ENCODE results near the gene KRT82.

Gene KRT82

GRCh38 chr12:52378091-52378490 lies 28.0 kb downstream of the KRT82 start:
- Histone ChIP-seq H2AFZ (ENCODE audit: insufficient read depth, low read length, poor library complexity) (no peak overlapping the region), H2BK12ac (ENCODE audit: low read length) (no peak overlapping the region), H3K23ac (ENCODE audit: low read length) (no peak overlapping the region), H3K27me3 (ENCODE audit: insufficient read depth, low read length) (no peaks in the 10 kb centered on the region), H2BK5ac (ENCODE audit: low read depth, low read length, poor library complexity) (no peak overlapping the region), H3K14ac (ENCODE audit: low read length) (no peak overlapping the region), H3K4me3 (ENCODE audit: low read depth, low read length) (no peak overlapping the region), H3K9ac (ENCODE audit: low read length) (no peak overlapping the region), H3K4ac (ENCODE audit: low read depth, low read length) (no peak overlapping the region), H2BK120ac (ENCODE audit: insufficient read depth, low read length, poor library complexity) (no peak overlapping the region), H2AK5ac (ENCODE audit: low read length) (no peak overlapping the region), H3K27ac (ENCODE audit: low read depth, low read length) (no peak overlapping the region), H3K79me2 (ENCODE audit: control insufficient read depth, insufficient read depth, low read length, poor library complexity) (no peaks in the 10 kb centered on the region), H3K9me3 (ENCODE audit: insufficient read depth, low read depth, low read length) (no peaks in the 10 kb centered on the region), H4K8ac (ENCODE audit: low read depth, low read length) (no peak overlapping the region), H3K4me2 (ENCODE audit: low read length) (no peak overlapping the region), H4K12ac (ENCODE audit: low read depth, low read length) (no peak overlapping the region), H4K91ac (ENCODE audit: low read depth, low read length) (no peak overlapping the region), H3K4me1 (ENCODE audit: control insufficient read depth in 1 of 2, insufficient read depth in 2 of 2, low read length in 2 of 2) (no peaks in the 10 kb centered on the region), H3K79me1 (ENCODE audit: low read length) (no peaks in the 10 kb centered on the region), H3K36me3 (ENCODE audit: control insufficient read depth in 1 of 2, insufficient read depth in 2 of 2, low read length in 2 of 2) (no peaks in the 10 kb centered on the region), H3K18ac (ENCODE audit: low read length) (no peak overlapping the region)
- WGBS (ENCODE audit: extremely low coverage, insufficient coverage, insufficient read length) = no CpG with 5 or more reads among the region's 19 CpGs
- DNase-seq = no peak

DNA sequence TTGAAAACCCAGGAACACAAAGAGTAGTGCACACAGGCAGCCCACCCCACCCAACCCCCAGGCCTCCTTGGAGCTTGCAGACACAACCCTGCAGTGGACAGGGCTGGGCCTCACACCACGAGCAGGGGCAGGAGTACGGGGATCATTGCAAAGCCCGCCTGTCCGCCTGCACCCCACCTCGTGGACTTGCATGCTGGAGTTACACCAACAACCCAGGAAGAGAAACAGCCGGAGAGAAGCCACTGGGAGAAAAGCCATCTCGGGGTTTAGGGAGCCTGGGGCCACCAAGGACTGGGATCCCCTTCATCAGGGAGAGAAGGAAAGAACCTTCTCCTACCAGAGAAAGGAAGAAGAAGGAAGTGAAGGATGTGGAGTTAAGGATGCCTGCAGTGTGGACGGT lies 28.9 kb downstream of the KRT82 start:
- no CpG with 5 or more reads among the region's 8 CpGs for WGBS (ENCODE audit: extremely low coverage, insufficient coverage, insufficient read length)

GRCh38 chr12:52372216-52373154 lies 33.6 kb downstream of the KRT82 start:
- H3K27me3 ChIP-seq (ENCODE audit: insufficient read depth, low read length) = no peaks in the 10 kb centered on the region
- no peak overlapping the region for H4K12ac ChIP-seq (ENCODE audit: low read depth, low read length)
- H3K9ac ChIP-seq (ENCODE audit: low read length) = no peak overlapping the region
- H3K14ac ChIP-seq (ENCODE audit: low read length) = no peak overlapping the region
- H3K36me3 ChIP-seq (ENCODE audit: control insufficient read depth in 1 of 2, insufficient read depth in 2 of 2, low read length in 2 of 2) = no peaks in the 10 kb centered on the region
- H3K4me1 ChIP-seq (ENCODE audit: control insufficient read depth in 1 of 2, insufficient read depth in 2 of 2, low read length in 2 of 2) = no peaks in the 10 kb centered on the region
- H2AK5ac ChIP-seq (ENCODE audit: low read length) = no peak overlapping the region
- no CpG with 5 or more reads among the region's 10 CpGs for WGBS (ENCODE audit: extremely low coverage, insufficient coverage, insufficient read length)
- H3K9me3 ChIP-seq (ENCODE audit: insufficient read depth, low read depth, low read length) = peaks cover 2% of the 10 kb centered on the region
- H2BK12ac ChIP-seq (ENCODE audit: low read length) = no peak overlapping the region
- no peak overlapping the region for H4K91ac ChIP-seq (ENCODE audit: low read depth, low read length)
- no peak overlapping the region for H3K4me2 ChIP-seq (ENCODE audit: low read length)
- no peaks in the 10 kb centered on the region for H3K79me1 ChIP-seq (ENCODE audit: low read length)
- H2BK5ac ChIP-seq (ENCODE audit: low read depth, low read length, poor library complexity) = no peak overlapping the region
- H3K4me3 ChIP-seq (ENCODE audit: low read depth, low read length) = peak overlapping the region; percentile 21
- H3K4ac ChIP-seq (ENCODE audit: low read depth, low read length) = no peak overlapping the region
- H3K23ac ChIP-seq (ENCODE audit: low read length) = no peak overlapping the region
- H2AFZ ChIP-seq (ENCODE audit: insufficient read depth, low read length, poor library complexity) = no peak overlapping the region
- no peak overlapping the region for H2BK120ac ChIP-seq (ENCODE audit: insufficient read depth, low read length, poor library complexity)
- no peaks in the 10 kb centered on the region for H3K79me2 ChIP-seq (ENCODE audit: control insufficient read depth, insufficient read depth, low read length, poor library complexity)
- DNase-seq = peak; percentile 70 to 95
- no peak overlapping the region for H3K27ac ChIP-seq (ENCODE audit: low read depth, low read length)
- H3K18ac ChIP-seq (ENCODE audit: low read length) = no peak overlapping the region
- no peak overlapping the region for H4K8ac ChIP-seq (ENCODE audit: low read depth, low read length)

More for the DNA sequence above, 28.9 kb downstream of the KRT82 start:
- Histone ChIP-seq H3K14ac (ENCODE audit: low read length) (no peak overlapping the region), H3K4me3 (ENCODE audit: low read depth, low read length) (no peak overlapping the region), H3K27me3 (ENCODE audit: insufficient read depth, low read length) (no peaks in the 10 kb centered on the region), H3K9ac (ENCODE audit: low read length) (no peak overlapping the region), H2AK5ac (ENCODE audit: low read length) (no peak overlapping the region), H4K8ac (ENCODE audit: low read depth, low read length) (no peak overlapping the region), H3K27ac (ENCODE audit: low read depth, low read length) (no peak overlapping the region), H3K18ac (ENCODE audit: low read length) (no peak overlapping the region), H2BK5ac (ENCODE audit: low read depth, low read length, poor library complexity) (no peak overlapping the region), H3K36me3 (ENCODE audit: control insufficient read depth in 1 of 2, insufficient read depth in 2 of 2, low read length in 2 of 2) (no peaks in the 10 kb centered on the region), H3K23ac (ENCODE audit: low read length) (no peak overlapping the region), H3K4me1 (ENCODE audit: control insufficient read depth in 1 of 2, insufficient read depth in 2 of 2, low read length in 2 of 2) (no peaks in the 10 kb centered on the region), H2BK120ac (ENCODE audit: insufficient read depth, low read length, poor library complexity) (no peak overlapping the region), H3K9me3 (ENCODE audit: insufficient read depth, low read depth, low read length) (no peaks in the 10 kb centered on the region), H4K91ac (ENCODE audit: low read depth, low read length) (no peak overlapping the region), H2AFZ (ENCODE audit: insufficient read depth, low read length, poor library complexity) (no peak overlapping the region), H4K12ac (ENCODE audit: low read depth, low read length) (no peak overlapping the region), H2BK12ac (ENCODE audit: low read length) (no peak overlapping the region), H3K4ac (ENCODE audit: low read depth, low read length) (no peak overlapping the region), H3K79me1 (ENCODE audit: low read length) (no peaks in the 10 kb centered on the region), H3K4me2 (ENCODE audit: low read length) (no peak overlapping the region), H3K79me2 (ENCODE audit: control insufficient read depth, insufficient read depth, low read length, poor library complexity) (no peaks in the 10 kb centered on the region)
- DNase-seq = no peak

DNA sequence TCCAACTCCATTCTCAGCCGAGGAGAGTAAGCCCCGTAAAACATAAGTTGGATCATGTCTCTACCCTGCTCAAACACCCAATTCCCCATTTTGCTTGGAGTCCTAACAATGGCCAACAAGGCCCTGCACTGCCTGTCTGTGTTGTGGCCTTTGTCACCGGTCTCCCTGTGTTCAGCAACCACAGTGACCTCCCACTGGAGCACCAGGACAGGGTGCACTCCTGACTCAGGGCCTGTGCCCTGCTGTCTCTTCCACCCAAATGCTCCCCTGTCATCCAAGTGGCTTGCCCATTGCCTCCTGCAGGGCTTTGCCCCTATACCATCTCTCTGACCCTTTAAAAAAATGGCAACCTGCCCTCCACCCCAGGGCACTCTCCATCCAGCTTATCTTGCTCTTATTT lies 34.4 kb downstream of the KRT82 start:
- Histone ChIP-seq H4K8ac (ENCODE audit: low read depth, low read length) (no peak overlapping the region), H3K14ac (ENCODE audit: low read length) (no peak overlapping the region), H3K27ac (ENCODE audit: low read depth, low read length) (no peak overlapping the region), H3K9ac (ENCODE audit: low read length) (no peak overlapping the region), H3K4me3 (ENCODE audit: low read depth, low read length) (no peak overlapping the region), H3K79me1 (ENCODE audit: low read length) (no peaks in the 10 kb centered on the region), H3K4me2 (ENCODE audit: low read length) (no peak overlapping the region), H3K79me2 (ENCODE audit: control insufficient read depth, insufficient read depth, low read length, poor library complexity) (no peaks in the 10 kb centered on the region), H2BK120ac (ENCODE audit: insufficient read depth, low read length, poor library complexity) (no peak overlapping the region), H4K91ac (ENCODE audit: low read depth, low read length) (no peak overlapping the region), H4K12ac (ENCODE audit: low read depth, low read length) (no peak overlapping the region), H2BK5ac (ENCODE audit: low read depth, low read length, poor library complexity) (no peak overlapping the region), H3K4ac (ENCODE audit: low read depth, low read length) (no peak overlapping the region), H3K4me1 (ENCODE audit: control insufficient read depth in 1 of 2, insufficient read depth in 2 of 2, low read length in 2 of 2) (no peaks in the 10 kb centered on the region), H3K9me3 (ENCODE audit: insufficient read depth, low read depth, low read length) (peaks cover 2% of the 10 kb centered on the region), H3K27me3 (ENCODE audit: insufficient read depth, low read length) (no peaks in the 10 kb centered on the region), H3K18ac (ENCODE audit: low read length) (no peak overlapping the region), H2AK5ac (ENCODE audit: low read length) (no peak overlapping the region), H2AFZ (ENCODE audit: insufficient read depth, low read length, poor library complexity) (no peak overlapping the region), H3K23ac (ENCODE audit: low read length) (no peak overlapping the region), H2BK12ac (ENCODE audit: low read length) (no peak overlapping the region), H3K36me3 (ENCODE audit: control insufficient read depth in 1 of 2, insufficient read depth in 2 of 2, low read length in 2 of 2) (no peaks in the 10 kb centered on the region)
- no CpG with 5 or more reads among the region's 3 CpGs for WGBS (ENCODE audit: extremely low coverage, insufficient coverage, insufficient read length)
- no peak for DNase-seq

Measured in trophoblast cell (in vitro differentiated cells and primary cell).